ENCODE data around the gene DNAH11.

DNA sequence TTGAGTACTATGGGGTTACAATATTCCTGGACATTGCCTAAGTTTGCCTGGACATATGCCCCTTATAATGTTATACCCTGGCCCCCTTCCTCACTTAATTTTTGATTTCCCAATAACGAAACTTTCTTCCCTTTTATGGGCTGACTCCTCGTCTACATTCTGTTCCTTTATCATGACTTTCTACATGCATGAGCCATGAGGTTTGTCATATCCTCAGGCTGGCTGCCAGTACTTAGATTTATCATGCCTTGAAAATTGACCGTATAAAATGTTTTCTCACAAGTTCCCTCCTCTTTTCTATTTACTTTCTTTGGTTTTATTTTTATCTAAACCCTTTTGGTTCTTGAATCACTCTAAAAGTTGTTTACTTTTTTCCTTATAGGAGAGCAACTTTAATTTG, 4.7 kb downstream of the DNAH11 start:
- TF ChIP-seq, protein P1, sequence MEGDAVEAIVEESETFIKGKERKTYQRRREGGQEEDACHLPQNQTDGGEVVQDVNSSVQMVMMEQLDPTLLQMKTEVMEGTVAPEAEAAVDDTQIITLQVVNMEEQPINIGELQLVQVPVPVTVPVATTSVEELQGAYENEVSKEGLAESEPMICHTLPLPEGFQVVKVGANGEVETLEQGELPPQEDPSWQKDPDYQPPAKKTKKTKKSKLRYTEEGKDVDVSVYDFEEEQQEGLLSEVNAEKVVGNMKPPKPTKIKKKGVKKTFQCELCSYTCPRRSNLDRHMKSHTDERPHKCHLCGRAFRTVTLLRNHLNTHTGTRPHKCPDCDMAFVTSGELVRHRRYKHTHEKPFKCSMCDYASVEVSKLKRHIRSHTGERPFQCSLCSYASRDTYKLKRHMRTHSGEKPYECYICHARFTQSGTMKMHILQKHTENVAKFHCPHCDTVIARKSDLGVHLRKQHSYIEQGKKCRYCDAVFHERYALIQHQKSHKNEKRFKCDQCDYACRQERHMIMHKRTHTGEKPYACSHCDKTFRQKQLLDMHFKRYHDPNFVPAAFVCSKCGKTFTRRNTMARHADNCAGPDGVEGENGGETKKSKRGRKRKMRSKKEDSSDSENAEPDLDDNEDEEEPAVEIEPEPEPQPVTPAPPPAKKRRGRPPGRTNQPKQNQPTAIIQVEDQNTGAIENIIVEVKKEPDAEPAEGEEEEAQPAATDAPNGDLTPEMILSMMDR (IDR thresholded peaks at IDR 0.05) = no peak
- TF ChIP-seq POLR2A (IDR thresholded peaks at IDR 0.05) = no peak
